C4-2B (cell line): ENCODE data around the gene C14orf93.

Experiments
- CTCF ChIP-seq: fragments of 450-650 bp; conservative IDR thresholded peaks from 2 replicates; pipeline ENCODE4 v1.5.1; 2017; ENCODE audit warnings: mild to moderate bottlenecking
- ZFX ChIP-seq: fragments of 450-650 bp; IDR thresholded peaks from 2 replicates; pipeline ENCODE4 v1.6.1; 2017

- no peak for TF ChIP-seq CTCF
- TF ChIP-seq ZFX, result no peak
These were observed 432 bp downstream of the C14orf93 start for GRCh38 chr14:23009483-23009938.
